NT2/D1 (cell line): ENCODE results near the gene C2CD2.
"Not testable (repeated sequence)": the region's sequence is repeated elsewhere in the genome, so short reads cannot be mapped to it uniquely, and the experiment has no call there.

Source experiments
- YY1 ChIP-seq: IDR thresholded peaks from 2 replicates; pipeline ENCODE4 v1.6.1; 2011; ENCODE audit not compliant: insufficient read length, insufficient read depth
- ZNF274 ChIP-seq: IDR thresholded peaks from 2 replicates; pipeline ENCODE4 v1.6.1; 2011; ENCODE audit warnings: mild to moderate bottlenecking, low read depth, low read length

GRCh38 chr21:41959697-41960096, 5.9 kb upstream of the C2CD2 start:
- TF ChIP-seq YY1, ZNF274: not testable (repeated sequence)
